Testis (tissue), 2 donors: ENCODE results near the gene HDHD5.

Experiments
- POLR2A ChIP-seq: fragments of 450-650 bp; IDR thresholded peaks from one replicate; pipeline ENCODE4 v1.6.1; 2017; ENCODE audit warnings: antibody characterized with exemption, mild to moderate bottlenecking, moderate library complexity
- TF ChIP-seq, protein P1 (sequence below), 3 experiments: fragments of 450-650 bp in 2 of 3; fragments of 200-600 bp in 1 of 3; sonication (generic) in 1 of 3; IDR thresholded peaks; one replicate each; pipeline ENCODE4 v1.5.1; 2016 to 2019; ENCODE audit warnings: antibody characterized with exemption in 3 of 3, mild to moderate bottlenecking in 2 of 3, moderate library complexity in 1 of 3

DNA sequence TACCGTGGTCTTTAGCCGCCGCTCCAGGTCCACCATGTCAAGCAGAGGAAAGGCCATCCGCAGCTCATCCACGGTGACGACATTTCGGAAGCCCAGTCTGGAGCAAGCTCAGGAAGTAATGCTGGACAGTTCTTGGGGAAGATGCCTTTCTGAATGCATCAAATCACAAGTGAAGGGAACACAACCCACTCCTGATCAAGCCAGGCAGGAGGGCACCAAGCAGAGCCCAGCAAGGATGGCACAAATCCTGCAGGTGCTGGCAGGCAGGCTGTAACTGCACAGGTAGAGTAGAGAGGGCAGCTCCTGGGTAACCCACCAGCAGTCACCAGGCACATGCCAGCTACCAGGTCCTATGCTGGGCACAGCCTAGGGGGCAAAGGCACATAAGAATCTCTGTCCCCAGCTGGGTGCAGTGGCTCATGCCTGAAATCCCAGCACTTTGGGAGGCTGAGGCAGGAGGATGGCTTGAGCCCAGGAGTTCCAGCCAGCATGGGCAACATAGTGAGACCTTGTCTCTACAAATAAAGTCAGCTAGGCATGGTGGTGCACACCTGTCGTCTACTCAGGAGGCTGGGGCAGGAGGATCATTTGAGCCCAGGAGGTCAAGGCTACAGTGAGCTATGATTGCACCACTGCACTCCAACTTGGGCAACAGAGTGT, 13.9 kb downstream of the HDHD5 start:
- TF ChIP-seq, protein P1, sequence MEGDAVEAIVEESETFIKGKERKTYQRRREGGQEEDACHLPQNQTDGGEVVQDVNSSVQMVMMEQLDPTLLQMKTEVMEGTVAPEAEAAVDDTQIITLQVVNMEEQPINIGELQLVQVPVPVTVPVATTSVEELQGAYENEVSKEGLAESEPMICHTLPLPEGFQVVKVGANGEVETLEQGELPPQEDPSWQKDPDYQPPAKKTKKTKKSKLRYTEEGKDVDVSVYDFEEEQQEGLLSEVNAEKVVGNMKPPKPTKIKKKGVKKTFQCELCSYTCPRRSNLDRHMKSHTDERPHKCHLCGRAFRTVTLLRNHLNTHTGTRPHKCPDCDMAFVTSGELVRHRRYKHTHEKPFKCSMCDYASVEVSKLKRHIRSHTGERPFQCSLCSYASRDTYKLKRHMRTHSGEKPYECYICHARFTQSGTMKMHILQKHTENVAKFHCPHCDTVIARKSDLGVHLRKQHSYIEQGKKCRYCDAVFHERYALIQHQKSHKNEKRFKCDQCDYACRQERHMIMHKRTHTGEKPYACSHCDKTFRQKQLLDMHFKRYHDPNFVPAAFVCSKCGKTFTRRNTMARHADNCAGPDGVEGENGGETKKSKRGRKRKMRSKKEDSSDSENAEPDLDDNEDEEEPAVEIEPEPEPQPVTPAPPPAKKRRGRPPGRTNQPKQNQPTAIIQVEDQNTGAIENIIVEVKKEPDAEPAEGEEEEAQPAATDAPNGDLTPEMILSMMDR (IDR thresholded peaks at IDR 0.05) = no peak
- no peak for TF ChIP-seq POLR2A
